ENCODE measurements around the gene METTL5. TPM values are rescaled to one million over a fixed set of nuclear protein-coding genes. Genes with fewer than 3 reads are reported as not detected.
"Not testable (repeated sequence)": the region's sequence is repeated elsewhere in the genome, so short reads cannot be mapped to it uniquely, and the experiment has no call there.

The METTL5 gene
- polyA plus RNA-seq (2014; cell fraction: cytosol; rRNA removed): 90.3 and 99.1 TPM in 2 replicates
- polyA plus RNA-seq (2014; cell fraction: nucleus; rRNA removed): 69.3 and 75.2 TPM in 2 replicates

GRCh38 chr2:169824373-169825333 is at the start of gene METTL5:
TSS of gene METTL5 (minus strand) at chr2:169824905. CDS start at chr2:169824597, 308 bp downstream.
- DNase-seq (ENCODE audit: low spot score): peak; percentile 85

DNA sequence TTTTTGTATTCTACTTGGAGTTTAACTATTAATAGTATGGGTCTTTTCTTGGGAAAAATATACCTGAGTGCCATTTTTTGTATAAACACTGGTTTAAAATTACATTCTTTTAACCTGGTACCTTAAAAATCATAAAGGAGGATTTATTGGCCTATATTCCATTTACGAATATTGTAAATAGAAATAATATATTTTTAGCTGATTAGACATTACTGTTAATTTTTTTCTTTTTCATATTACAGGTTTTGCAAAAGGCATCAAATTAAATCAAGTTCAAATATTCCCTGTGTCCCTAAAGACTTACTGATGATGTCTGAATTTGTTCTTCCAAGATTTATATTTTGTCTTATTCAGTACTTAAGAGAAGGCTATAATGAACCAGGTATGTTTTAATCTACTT is 47.3 kb upstream of the METTL5 start:
- no peak for DNase-seq (ENCODE audit: low spot score)

DNA sequence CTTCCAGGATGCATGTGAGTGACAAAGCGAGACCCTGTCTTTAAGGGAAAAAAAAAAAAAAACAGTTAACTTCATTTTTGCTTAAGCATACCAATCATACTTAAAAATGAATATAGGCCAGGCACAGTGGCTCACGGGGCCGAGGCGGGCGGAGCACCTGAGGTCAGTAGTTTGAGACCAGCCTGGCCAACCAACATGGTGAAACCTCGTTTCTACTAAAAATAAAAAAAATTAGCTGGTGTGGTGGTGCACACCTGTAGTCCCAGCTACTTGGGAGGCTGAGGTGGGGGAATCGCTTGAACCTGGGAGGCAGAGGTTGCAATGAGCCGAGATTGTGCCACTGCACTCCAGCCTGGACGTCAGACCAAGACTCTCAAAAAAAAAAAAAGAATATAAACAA is 46.7 kb upstream of the METTL5 start:
- not testable (repeated sequence) for DNase-seq (ENCODE audit: low spot score)

- peak; percentile 75 for DNase-seq (ENCODE audit: low spot score)
These were observed 44.2 kb upstream of the METTL5 start for GRCh38 chr2:169868951-169869350.

DNA sequence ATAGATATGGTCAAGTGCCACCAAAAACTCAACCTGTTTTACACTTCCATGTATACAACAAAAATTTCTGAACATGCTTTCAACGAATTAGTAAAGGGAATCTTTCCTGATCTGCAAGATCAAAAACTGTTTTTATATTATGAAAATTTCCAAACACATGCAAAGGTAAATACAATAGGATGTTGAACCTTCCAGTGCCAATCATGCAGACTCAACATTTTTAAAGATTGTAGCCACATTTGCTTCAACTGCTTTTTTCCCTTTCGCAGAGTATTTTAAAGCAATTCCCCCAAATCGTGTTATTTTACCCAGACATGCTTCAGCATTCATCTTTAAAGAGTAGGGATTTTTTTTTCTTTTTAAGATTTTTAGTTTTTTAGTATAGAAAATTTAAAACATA is 42.9 kb upstream of the METTL5 start:
- DNase-seq (ENCODE audit: low spot score): no peak

GRCh38 chr2:169866230-169866629 is 41.5 kb upstream of the METTL5 start:
- DNase-seq (ENCODE audit: low spot score): not testable (repeated sequence)

- DNase-seq (ENCODE audit: low spot score): no peak
These were observed 40.8 kb upstream of the METTL5 start for GRCh38 chr2:169865492-169865891.

DNA sequence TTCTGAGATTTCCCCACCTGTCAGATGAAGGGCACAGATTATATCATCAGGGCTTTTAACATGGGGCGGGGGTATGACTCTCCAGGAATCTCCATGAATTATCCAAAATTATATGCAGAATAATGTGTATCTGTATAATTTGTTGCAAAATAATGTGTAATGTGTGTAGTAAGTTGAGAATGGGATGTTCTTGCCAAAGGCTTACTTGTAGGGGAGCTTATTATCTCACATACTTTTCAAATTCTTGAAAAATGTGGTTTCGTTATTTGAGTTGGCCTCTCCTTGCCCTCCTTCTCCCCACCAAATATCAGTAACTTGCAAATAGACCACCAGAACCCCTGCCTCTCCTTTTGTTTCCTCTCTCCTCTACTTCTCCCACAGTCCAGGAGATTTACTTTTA is 38.1 kb upstream of the METTL5 start:
- DNase-seq (ENCODE audit: low spot score): no peak

GRCh38 chr2:169860149-169860548 is 35.4 kb upstream of the METTL5 start:
- no peak for DNase-seq (ENCODE audit: low spot score)

GRCh38 chr2:169859423-169859822 is 34.7 kb upstream of the METTL5 start:
- DNase-seq (ENCODE audit: low spot score): no peak

- not testable (repeated sequence) for DNase-seq (ENCODE audit: low spot score)
These were observed 30.9 kb upstream of the METTL5 start for GRCh38 chr2:169855281-169856258.

DNA sequence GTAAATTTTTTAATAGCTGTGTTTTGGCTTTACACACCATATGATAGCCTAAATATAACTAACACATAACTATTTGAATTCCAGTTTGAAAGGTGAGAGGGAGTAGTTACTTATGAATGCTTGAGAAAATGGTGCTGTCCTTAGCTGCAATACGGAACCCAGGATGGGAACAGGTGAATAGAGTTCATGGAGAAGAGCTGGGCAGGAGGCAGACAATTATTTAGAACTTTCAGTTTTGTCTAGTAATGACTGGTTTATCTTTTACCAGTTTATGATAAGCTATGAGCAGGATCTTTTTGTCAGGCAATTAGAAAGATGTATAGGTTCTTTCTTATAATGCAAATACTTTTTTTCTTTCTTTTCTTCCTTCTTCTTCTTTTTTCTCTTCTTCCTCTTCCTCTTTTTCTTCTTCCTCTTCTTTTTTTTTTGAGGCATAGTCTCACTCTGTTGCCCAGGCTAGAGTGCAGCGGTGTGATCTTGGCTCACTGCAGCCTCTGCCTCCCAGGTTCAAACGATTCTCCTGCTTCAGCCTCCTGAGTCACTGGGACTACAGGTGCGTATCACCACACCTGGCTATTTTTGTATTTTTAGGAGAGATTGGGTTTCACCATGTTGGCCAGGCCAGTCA is 28.4 kb upstream of the METTL5 start:
- no peak for DNase-seq (ENCODE audit: low spot score)

GRCh38 chr2:169849710-169850109 is 25.0 kb upstream of the METTL5 start:
- DNase-seq (ENCODE audit: low spot score): no peak

DNA sequence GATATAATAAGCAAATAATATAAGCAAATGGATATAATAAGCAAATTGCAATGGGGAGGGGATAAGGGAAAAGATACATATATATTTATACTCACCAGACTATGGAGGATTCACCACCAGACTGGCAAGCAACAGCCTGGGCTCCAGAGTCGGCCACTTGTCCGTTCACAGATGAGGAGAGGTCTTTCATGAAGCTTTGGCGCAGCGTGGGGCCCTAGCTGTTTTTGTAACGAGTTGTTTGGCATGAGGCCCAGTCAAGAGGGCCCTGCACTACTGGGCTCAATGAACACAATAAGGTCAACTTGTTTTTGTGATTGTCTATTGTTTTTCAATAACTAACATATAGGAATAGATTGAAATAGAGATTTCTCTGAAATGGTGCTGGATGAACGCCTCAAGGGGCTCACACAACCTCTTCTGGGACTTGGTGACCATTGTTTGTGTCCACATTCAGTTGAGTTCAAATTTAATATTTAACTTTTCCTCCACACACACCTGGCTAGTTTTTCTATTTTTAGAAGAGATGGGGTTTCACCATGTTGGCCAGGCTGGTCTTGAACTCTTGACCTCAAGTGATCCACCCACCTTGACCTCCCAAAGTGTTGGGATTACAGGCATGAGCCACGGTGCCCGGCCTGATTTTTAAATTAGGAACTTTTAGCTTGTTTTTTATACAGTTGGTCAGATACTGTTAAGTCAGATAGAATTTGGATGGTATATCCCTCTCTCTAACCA is 24.4 kb upstream of the METTL5 start:
- DNase-seq (ENCODE audit: low spot score): not testable (repeated sequence)

DNA sequence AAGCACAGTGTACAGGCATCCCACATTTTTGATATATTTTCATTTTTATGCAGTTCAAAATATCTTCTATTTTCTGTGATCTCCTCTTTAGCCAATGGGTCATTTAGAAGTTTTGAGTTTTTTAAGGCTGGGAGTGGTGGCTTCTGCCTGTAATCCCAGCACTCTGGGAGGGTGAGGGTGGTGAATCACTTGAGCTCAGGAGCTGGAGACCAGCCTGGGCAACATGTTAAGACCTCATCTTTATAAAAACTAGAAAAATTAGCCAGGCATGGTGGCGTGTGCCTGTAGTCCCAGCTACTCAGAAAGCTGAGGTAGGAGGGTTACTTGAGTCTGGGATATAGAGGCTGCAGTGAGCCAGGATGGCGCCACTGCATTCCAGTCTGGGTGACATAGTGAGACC is 20.3 kb upstream of the METTL5 start:
- no peak for DNase-seq (ENCODE audit: low spot score)

- DNase-seq (ENCODE audit: low spot score): not testable (repeated sequence)
These were observed 16.9 kb upstream of the METTL5 start for GRCh38 chr2:169841625-169842024.

DNA sequence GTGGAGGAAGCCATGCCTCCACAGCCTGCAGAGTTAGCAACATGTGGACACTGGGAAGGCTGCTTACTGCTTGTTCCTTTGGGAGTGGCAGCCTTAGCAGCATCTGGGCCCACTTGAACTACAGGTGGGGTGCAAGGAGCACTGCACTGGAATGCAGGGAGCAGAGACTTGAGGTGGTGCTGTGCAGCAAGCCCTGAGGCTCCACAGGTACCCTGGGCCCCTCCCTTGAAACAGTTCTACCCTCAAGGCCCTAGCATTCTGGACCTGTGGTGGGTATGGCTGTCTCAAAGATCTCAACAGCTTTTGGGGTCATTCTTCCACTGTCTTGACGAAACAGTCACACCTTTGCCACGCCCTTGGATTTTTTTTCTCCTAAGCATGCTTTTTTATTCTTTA is 16.0 kb upstream of the METTL5 start:
- DNase-seq (ENCODE audit: low spot score): no peak

- DNase-seq (ENCODE audit: low spot score): no peak
These were observed 15.4 kb upstream of the METTL5 start for GRCh38 chr2:169839954-169840746.

DNA sequence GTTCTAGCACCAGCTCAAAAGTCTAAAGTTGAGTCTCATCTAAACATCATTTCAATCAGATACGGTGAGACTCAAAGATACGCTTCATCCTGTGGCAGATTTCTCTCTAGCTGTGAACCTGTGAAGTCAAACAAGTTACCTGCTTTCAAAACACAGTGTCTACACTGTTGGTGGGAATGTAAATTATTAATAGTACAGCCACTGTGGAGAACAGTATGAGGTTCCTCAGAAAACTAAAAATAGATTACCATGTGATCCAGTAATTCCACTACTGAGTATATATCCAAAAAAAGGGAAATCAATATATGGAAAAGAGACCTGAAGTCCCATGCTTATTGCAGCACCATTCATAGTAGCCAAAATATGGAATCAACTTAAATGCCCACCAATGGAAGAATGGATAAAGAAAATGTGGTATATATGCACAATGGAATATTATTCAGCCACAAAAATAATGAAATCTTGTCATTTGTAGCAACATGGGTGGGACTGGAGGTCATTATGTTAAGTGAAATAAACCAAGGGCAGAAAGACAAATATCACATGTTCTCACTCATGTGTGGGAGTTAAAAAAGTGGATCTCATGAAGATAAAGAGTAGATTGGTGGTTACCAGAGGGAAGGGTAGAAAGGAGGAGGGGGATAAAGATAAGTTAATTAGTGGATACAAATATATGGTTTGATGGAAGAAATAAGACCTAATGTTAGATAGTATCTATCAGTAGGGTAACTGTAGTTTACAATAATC is 14.2 kb upstream of the METTL5 start:
- no peak for DNase-seq (ENCODE audit: low spot score)

All from SK-N-DZ (cell line).